Endothelial cell of umbilical vein (primary cell): ENCODE results near the gene HMGCS2.

Source experiments
- EZH2 ChIP-seq: IDR thresholded peaks from 2 replicates; pipeline ENCODE4 v1.6.1; 2012; ENCODE audit warnings: borderline replicate concordance, low read depth, mild to moderate bottlenecking, moderate library complexity, low read length, inconsistent platforms; ENCODE audit not compliant: severe bottlenecking
- POLR2A ChIP-seq: IDR thresholded peaks from 2 replicates; pipeline ENCODE4 v1.6.1; 2012; ENCODE audit warnings: low read depth, mild to moderate bottlenecking, control low read depth, low read length
- TF ChIP-seq, protein P1 (sequence below), 2 donors: IDR thresholded peaks; 1 replicate in 1 of 2; 2 replicates in 1 of 2; pipeline ENCODE4 v1.5.1; 2011; ENCODE audit warnings: low read length in 2 of 2, mild to moderate bottlenecking in 2 of 2, moderate library complexity in 2 of 2, control low read depth in 1 of 2, inconsistent platforms in 1 of 2, low read depth in 1 of 2; ENCODE audit not compliant: insufficient read depth in 1 of 2; ENCODE audit errors: extremely low read depth in 1 of 2
- TF ChIP-seq, protein P2 (sequence below): IDR thresholded peaks from 2 replicates; pipeline ENCODE4 v1.6.1; 2011; ENCODE audit not compliant: insufficient read depth, insufficient read length

DNA sequence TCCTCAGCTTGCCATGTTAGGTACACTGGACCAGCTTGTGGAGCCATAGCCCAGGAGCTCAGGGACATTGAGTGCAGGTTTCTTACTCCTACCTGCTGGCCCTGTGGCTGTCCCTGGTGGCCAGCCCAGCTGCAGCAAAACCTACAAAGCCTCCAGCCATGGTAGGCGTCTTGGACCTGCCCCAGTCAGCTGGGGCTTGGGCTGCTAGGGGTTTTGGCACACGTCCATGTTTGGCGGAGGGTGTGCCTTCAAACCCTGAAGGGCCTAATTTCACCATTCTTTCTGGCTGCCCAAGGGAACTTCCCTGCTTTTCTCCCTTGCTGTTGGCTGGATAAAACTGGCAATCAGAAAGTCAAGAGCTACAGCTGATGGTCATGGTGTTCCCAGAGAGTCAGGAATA is 25.4 kb downstream of the HMGCS2 start:
- TF ChIP-seq, protein P1, sequence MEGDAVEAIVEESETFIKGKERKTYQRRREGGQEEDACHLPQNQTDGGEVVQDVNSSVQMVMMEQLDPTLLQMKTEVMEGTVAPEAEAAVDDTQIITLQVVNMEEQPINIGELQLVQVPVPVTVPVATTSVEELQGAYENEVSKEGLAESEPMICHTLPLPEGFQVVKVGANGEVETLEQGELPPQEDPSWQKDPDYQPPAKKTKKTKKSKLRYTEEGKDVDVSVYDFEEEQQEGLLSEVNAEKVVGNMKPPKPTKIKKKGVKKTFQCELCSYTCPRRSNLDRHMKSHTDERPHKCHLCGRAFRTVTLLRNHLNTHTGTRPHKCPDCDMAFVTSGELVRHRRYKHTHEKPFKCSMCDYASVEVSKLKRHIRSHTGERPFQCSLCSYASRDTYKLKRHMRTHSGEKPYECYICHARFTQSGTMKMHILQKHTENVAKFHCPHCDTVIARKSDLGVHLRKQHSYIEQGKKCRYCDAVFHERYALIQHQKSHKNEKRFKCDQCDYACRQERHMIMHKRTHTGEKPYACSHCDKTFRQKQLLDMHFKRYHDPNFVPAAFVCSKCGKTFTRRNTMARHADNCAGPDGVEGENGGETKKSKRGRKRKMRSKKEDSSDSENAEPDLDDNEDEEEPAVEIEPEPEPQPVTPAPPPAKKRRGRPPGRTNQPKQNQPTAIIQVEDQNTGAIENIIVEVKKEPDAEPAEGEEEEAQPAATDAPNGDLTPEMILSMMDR (IDR thresholded peaks at IDR 0.05; ENCODE audit: extremely low read depth in 1 of 2, insufficient read depth in 1 of 2, low read depth in 1 of 2, low read length in 2 of 2): no peak
- TF ChIP-seq EZH2: no peak
- TF ChIP-seq, protein P2, sequence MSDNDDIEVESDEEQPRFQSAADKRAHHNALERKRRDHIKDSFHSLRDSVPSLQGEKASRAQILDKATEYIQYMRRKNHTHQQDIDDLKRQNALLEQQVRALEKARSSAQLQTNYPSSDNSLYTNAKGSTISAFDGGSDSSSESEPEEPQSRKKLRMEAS: no peak
- no peak for TF ChIP-seq POLR2A
